ENCODE data around the gene DMRT3.

The DMRT3 gene

GRCh38 chr9:976258-976942, at the start of gene DMRT3:
TSS of gene DMRT3 (plus strand) at chr9:976655. CDS start at chr9:977002, 347 bp downstream.
- DNase-seq: no peak

DNA sequence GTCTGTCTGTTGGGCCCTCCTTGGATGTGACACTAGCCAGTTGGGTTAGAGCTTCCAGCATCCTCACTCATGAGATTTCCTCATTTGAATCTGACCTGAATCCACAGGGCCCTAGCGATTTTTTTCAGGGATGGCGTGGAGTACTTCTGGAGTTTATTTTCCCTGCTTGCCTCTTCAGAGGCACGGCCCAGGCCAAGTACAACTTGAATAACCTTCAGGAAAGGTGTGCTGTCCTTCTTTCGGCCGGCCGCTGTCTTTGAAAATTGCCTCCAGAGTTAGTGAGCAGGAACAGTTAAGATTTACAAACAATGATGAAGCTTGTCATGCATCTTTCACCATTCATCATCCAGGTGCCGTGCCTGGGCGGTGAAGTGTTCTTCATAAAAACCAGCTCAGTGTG, 49.5 kb upstream of the DMRT3 start:
- no peak for DNase-seq

DNA sequence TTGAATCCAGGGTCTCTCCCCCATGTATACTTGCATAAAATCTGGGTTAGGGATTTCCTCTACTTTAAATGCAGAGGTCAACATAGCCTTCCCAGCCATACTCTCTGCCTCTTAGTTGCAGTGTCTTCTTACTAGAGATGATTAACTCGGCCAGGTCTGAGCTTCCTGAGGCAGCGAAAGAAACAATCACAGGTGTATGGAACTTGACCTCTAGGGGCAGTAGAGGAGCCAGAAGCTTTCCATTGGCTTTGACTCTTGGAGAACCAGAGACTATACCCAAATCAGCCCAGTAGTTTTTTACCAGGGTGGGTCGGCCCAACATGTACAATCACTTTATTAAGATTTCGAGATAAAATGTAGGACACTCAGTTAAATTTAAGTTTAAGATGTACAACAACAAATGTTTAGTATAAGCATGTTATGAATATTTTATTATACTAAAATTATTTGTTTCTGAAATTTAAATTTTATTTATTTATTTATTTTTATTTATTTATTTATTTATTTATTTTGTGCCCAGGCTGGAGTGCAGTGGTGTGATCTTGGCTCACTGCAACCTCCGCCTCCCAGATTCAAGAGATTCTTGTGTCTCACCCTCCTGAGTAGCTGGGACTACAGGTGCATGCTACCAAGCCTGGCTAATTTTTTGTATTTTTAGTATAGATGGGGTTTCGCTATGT, 48.0 kb upstream of the DMRT3 start:
- DNase-seq: no peak

- DNase-seq: no peak
Observed at GRCh38 chr9:929719-930118, 46.7 kb upstream of the DMRT3 start.

- DNase-seq: no peak
Observed at GRCh38 chr9:933356-933755, 43.1 kb upstream of the DMRT3 start.

GRCh38 chr9:935348-935965, 41.0 kb upstream of the DMRT3 start:
- no peak for DNase-seq

GRCh38 chr9:942805-943580, 33.5 kb upstream of the DMRT3 start:
- DNase-seq: no peak

GRCh38 chr9:947985-948384, 28.5 kb upstream of the DMRT3 start:
- DNase-seq: no peak

DNA sequence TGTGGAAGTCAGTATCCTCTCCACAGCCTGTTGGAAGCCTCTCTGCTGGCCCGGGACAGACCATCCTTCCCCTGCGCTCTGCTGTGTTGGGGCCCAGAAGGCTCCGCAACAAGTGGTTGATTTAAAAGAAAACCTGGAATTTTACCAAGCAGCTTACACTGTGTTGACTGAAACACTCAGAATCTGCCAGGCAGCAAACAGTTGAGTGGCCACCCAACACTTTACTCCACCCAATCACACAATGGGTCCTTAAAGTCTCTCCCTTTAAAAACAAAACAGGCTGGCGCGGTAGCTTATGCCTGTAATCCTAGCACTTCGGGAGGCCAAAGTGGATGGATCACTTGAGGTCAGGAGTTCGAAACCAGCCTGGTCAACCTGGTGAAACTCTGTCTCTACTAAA, 28.0 kb upstream of the DMRT3 start:
- DNase-seq: no peak

GRCh38 chr9:950139-950538, 26.3 kb upstream of the DMRT3 start:
- DNase-seq: no peak

GRCh38 chr9:952546-952945, 23.9 kb upstream of the DMRT3 start:
- no peak for DNase-seq

- DNase-seq: no peak
Observed at GRCh38 chr9:959105-959504, 17.4 kb upstream of the DMRT3 start.

GRCh38 chr9:959914-960313, 16.5 kb upstream of the DMRT3 start:
- DNase-seq: no peak

GRCh38 chr9:962023-962422, 14.4 kb upstream of the DMRT3 start:
- no peak for DNase-seq

- no peak for DNase-seq
Observed at GRCh38 chr9:965497-965896, 11.0 kb upstream of the DMRT3 start.

DNA sequence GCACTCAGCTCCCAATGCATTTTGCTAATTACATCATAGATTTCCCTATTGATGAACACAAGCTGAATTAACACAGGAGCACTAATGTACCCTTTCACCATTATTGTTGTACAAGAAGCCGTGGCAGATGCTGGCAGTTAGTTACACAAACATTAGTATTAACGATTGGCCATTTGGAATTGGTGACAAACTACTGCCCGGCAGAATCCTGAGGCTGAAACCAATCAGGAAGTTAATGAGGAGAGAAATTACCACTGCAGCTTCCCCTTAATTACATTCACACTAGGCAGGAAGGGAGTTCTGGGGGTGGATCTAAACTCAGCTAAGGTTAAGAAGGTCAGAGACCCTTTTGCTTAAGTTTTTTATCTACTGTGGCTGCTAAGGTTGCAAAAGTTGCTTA, 9.6 kb upstream of the DMRT3 start:
- DNase-seq: no peak

GRCh38 chr9:967436-967835, 9.0 kb upstream of the DMRT3 start:
- DNase-seq: no peak

DNA sequence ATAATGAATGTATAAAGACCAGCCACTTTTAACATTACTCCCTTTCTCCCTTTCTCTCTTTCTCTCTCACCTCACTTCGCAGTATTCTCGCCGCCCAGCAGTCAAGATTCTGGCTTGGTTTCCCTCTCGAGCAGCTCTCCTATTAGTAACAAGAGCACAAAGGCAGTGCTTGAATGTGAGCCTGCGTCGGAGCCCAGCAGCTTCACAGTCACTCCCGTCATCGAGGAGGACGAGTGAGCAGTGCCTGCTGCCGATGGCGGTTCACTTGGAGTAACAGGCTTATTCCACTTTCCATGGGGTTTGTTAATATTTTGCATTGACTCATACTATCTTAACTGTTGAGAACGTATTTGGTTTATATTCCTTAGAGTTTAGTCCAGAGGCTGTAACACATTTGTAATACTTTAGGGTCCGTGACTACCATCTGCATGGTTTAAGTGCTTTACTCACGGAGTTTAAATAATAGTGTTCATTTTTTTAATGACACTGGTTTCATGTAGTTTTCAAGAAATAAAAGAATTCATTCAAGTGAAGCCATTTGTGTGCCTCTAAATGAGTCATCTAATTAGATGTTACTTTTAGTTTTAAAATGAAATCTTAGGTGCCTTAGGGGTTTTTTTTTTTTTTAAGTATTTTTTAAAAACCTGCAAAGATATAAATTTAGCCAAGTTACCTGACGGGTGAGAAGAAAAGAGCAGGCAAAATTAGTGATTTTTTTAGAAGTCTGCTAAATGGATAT, 8.4 kb upstream of the DMRT3 start:
- no peak for DNase-seq

GRCh38 chr9:969310-970150, 6.9 kb upstream of the DMRT3 start:
- DNase-seq: no peak

GRCh38 chr9:970151-970996, 6.1 kb upstream of the DMRT3 start:
- DNase-seq: no peak

All from CD4-positive, alpha-beta T cell treated with Interleukin-4 for 1 hour (primary cell).